ENCODE results near the gene TIMELESS. TPM values are rescaled to one million over a fixed set of nuclear protein-coding genes. Genes with fewer than 3 reads are reported as not detected.

Gene TIMELESS
- polyA plus RNA-seq, 1 donor (not counting 4 experiments of a cell fraction or from before 2014, with no cell fraction given) = 3.5 TPM

GRCh38 chr12:56462565-56462964 is 13.3 kb upstream of the TIMELESS start:
- dilution Hi-C loops (cut with MboI; ENCODE audit: extremely low pct_ligation_motif_present, low sequenced_read_pairs) = no loop called here
- no peaks in the 10 kb centered on the region for H3K27me3 ChIP-seq (ENCODE audit: control insufficient read depth, extremely low read depth, insufficient read depth, low read length)
- no peaks in the 10 kb centered on the region for H3K9me3 ChIP-seq (ENCODE audit: control insufficient read depth, low read depth, low read length)
- H3K36me3 ChIP-seq (ENCODE audit: control insufficient read depth in 2 of 2, extremely low read depth in 1 of 2, insufficient read depth in 2 of 2, low read length in 2 of 2) = no peaks in the 10 kb centered on the region
- FAIRE-seq (no peak), DNase-seq (ENCODE audit: low read depth, low spot score) (no peak)
- H2AFZ ChIP-seq (ENCODE audit: control insufficient read depth, low read length) = no peak overlapping the region
- H3K79me2 ChIP-seq (ENCODE audit: control insufficient read depth, insufficient read depth, low read length) = no peaks in the 10 kb centered on the region
- H3K9me1 ChIP-seq (ENCODE audit: control insufficient read depth, extremely low read depth, insufficient read depth, low read length) = no peaks in the 10 kb centered on the region
- no peak overlapping the region for H3K27ac ChIP-seq (ENCODE audit: control insufficient read depth, insufficient read depth, low read length)
- no peak overlapping the region for H3K4me3 ChIP-seq (ENCODE audit: control insufficient read depth in 2 of 3, extremely low read depth in 1 of 3, insufficient read depth in 2 of 3, low read depth in 1 of 3, low read length in 3 of 3)
- no peak for TF ChIP-seq EZH2 (IDR thresholded peaks at IDR 0.05; ENCODE audit: low read length)
- TF ChIP-seq, protein P1, sequence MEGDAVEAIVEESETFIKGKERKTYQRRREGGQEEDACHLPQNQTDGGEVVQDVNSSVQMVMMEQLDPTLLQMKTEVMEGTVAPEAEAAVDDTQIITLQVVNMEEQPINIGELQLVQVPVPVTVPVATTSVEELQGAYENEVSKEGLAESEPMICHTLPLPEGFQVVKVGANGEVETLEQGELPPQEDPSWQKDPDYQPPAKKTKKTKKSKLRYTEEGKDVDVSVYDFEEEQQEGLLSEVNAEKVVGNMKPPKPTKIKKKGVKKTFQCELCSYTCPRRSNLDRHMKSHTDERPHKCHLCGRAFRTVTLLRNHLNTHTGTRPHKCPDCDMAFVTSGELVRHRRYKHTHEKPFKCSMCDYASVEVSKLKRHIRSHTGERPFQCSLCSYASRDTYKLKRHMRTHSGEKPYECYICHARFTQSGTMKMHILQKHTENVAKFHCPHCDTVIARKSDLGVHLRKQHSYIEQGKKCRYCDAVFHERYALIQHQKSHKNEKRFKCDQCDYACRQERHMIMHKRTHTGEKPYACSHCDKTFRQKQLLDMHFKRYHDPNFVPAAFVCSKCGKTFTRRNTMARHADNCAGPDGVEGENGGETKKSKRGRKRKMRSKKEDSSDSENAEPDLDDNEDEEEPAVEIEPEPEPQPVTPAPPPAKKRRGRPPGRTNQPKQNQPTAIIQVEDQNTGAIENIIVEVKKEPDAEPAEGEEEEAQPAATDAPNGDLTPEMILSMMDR (optimal IDR thresholded peaks at IDR 0.05 in 1 of 3, IDR thresholded peaks at IDR 0.05 in 1 of 3, conservative IDR thresholded peaks at IDR 0.05 in 1 of 3; ENCODE audit: extremely low read depth in 1 of 3, insufficient read depth in 2 of 3, low read length in 3 of 3) = no peak
- no peaks in the 10 kb centered on the region for H4K20me1 ChIP-seq (ENCODE audit: control insufficient read depth, extremely low read depth, insufficient read depth, low read length)
- no peak overlapping the region for H3K4me2 ChIP-seq (ENCODE audit: control insufficient read depth, extremely low read depth, insufficient read depth, low read depth, low read length)
- no peak overlapping the region for H3K9ac ChIP-seq (ENCODE audit: control insufficient read depth, extremely low read depth, insufficient read depth, low read length)
- H3K4me1 ChIP-seq (ENCODE audit: control insufficient read depth, extremely low read depth, insufficient read depth, low read length) = no peaks in the 10 kb centered on the region

GRCh38 chr12:56461235-56462159 is 12.3 kb upstream of the TIMELESS start:
- no peak for DNase-seq (ENCODE audit: low read depth, low spot score)
- H2AFZ ChIP-seq (ENCODE audit: control insufficient read depth, low read length) = no peak overlapping the region
- no peaks in the 10 kb centered on the region for H4K20me1 ChIP-seq (ENCODE audit: control insufficient read depth, extremely low read depth, insufficient read depth, low read length)
- no peaks in the 10 kb centered on the region for H3K4me1 ChIP-seq (ENCODE audit: control insufficient read depth, extremely low read depth, insufficient read depth, low read length)
- H3K27ac ChIP-seq (ENCODE audit: control insufficient read depth, insufficient read depth, low read length) = no peak overlapping the region
- no peaks in the 10 kb centered on the region for H3K9me3 ChIP-seq (ENCODE audit: control insufficient read depth, low read depth, low read length)
- dilution Hi-C loops (cut with MboI; ENCODE audit: extremely low pct_ligation_motif_present, low sequenced_read_pairs) = no loop called here
- H3K36me3 ChIP-seq (ENCODE audit: control insufficient read depth in 2 of 2, extremely low read depth in 1 of 2, insufficient read depth in 2 of 2, low read length in 2 of 2) = no peaks in the 10 kb centered on the region
- no peak overlapping the region for H3K9ac ChIP-seq (ENCODE audit: control insufficient read depth, extremely low read depth, insufficient read depth, low read length)
- no peaks in the 10 kb centered on the region for H3K9me1 ChIP-seq (ENCODE audit: control insufficient read depth, extremely low read depth, insufficient read depth, low read length)
- no peaks in the 10 kb centered on the region for H3K27me3 ChIP-seq (ENCODE audit: control insufficient read depth, extremely low read depth, insufficient read depth, low read length)
- TF ChIP-seq EZH2 (IDR thresholded peaks at IDR 0.05; ENCODE audit: low read length) = no peak
- TF ChIP-seq, protein P1 (optimal IDR thresholded peaks at IDR 0.05 in 1 of 3, IDR thresholded peaks at IDR 0.05 in 1 of 3, conservative IDR thresholded peaks at IDR 0.05 in 1 of 3; ENCODE audit: extremely low read depth in 1 of 3, insufficient read depth in 2 of 3, low read length in 3 of 3) = no peak
- no peaks in the 10 kb centered on the region for H3K79me2 ChIP-seq (ENCODE audit: control insufficient read depth, insufficient read depth, low read length)
- no peak overlapping the region for H3K4me3 ChIP-seq (ENCODE audit: control insufficient read depth in 2 of 3, extremely low read depth in 1 of 3, insufficient read depth in 2 of 3, low read depth in 1 of 3, low read length in 3 of 3)
- FAIRE-seq = no peak
- H3K4me2 ChIP-seq (ENCODE audit: control insufficient read depth, extremely low read depth, insufficient read depth, low read depth, low read length) = no peak overlapping the region
